NOMO-1 treated with dmso at 0.1 percent for 144 hours (cell line): ENCODE measurements around the gene TPCN2.
"Not testable (repeated sequence)": the region's sequence is repeated elsewhere in the genome, so short reads cannot be mapped to it uniquely, and the experiment has no call there.

Experiments used
- DNase-seq: peaks from one replicate; lab custom pipeline; 2025; ENCODE audit not compliant: unreplicated experiment; lab: John Stamatoyannopoulos, UW

TPCN2 gene

GRCh38 chr11:69048694-69049489, at the start of gene TPCN2:
TPCN2 (plus strand) TSS chr11:69048932; CDS start chr11:69048998, 66 bp downstream.
- DNase-seq = peak; percentile 92

GRCh38 chr11:68999093-68999747, 49.5 kb upstream of the TPCN2 start:
- DNase-seq = no peak

GRCh38 chr11:68999748-69000355, 48.9 kb upstream of the TPCN2 start:
- DNase-seq = not testable (repeated sequence)

- no peak for DNase-seq
These were observed 48.3 kb upstream of the TPCN2 start for GRCh38 chr11:69000391-69000790.

- no peak for DNase-seq
These were observed 47.9 kb upstream of the TPCN2 start for GRCh38 chr11:69000831-69001242.

- DNase-seq = no peak
These were observed 47.3 kb upstream of the TPCN2 start for GRCh38 chr11:69001243-69002081.

GRCh38 chr11:69002110-69002569, 46.6 kb upstream of the TPCN2 start:
- DNase-seq = no peak

GRCh38 chr11:69002570-69003231, 46.0 kb upstream of the TPCN2 start:
- DNase-seq = no peak

- DNase-seq = no peak
These were observed 45.3 kb upstream of the TPCN2 start for GRCh38 chr11:69003301-69003865.

- DNase-seq = no peak
These were observed 44.8 kb upstream of the TPCN2 start for GRCh38 chr11:69003866-69004367.

GRCh38 chr11:69004411-69005182, 44.1 kb upstream of the TPCN2 start:
- DNase-seq = no peak

GRCh38 chr11:69005183-69005630, 43.5 kb upstream of the TPCN2 start:
- DNase-seq = no peak

- no peak for DNase-seq
These were observed 42.9 kb upstream of the TPCN2 start for GRCh38 chr11:69005631-69006368.

GRCh38 chr11:69006816-69007215, 41.9 kb upstream of the TPCN2 start:
- DNase-seq = no peak

- no peak for DNase-seq
These were observed 40.8 kb upstream of the TPCN2 start for GRCh38 chr11:69007975-69008381.

GRCh38 chr11:69008737-69009440, 39.8 kb upstream of the TPCN2 start:
- DNase-seq = no peak

GRCh38 chr11:69009441-69010211, 39.1 kb upstream of the TPCN2 start:
- no peak for DNase-seq
